Measurements from ENCODE around the gene ACSF2.
A peak's percentile ranks its signal among the peaks of the same experiment; 100 is the strongest.

The ACSF2 gene

GRCh38 chr17:50498021-50498874, 72.2 kb downstream of the ACSF2 start:
- no peak for DNase-seq (ENCODE audit: low read depth)
- no peak overlapping the region for H3K4me3 ChIP-seq (ENCODE audit: low read length)
- no peak for TF ChIP-seq CTCF (conservative IDR thresholded peaks at IDR 0.05; ENCODE audit: low read depth, low read length)

GRCh38 chr17:50499270-50499669, 73.3 kb downstream of the ACSF2 start:
- TF ChIP-seq CTCF (conservative IDR thresholded peaks at IDR 0.05; ENCODE audit: low read depth, low read length) = no peak
- DNase-seq (ENCODE audit: low read depth) = no peak
- H3K4me3 ChIP-seq (ENCODE audit: low read length) = no peak overlapping the region

GRCh38 chr17:50499721-50500120, 73.7 kb downstream of the ACSF2 start:
- no peak for TF ChIP-seq CTCF (conservative IDR thresholded peaks at IDR 0.05; ENCODE audit: low read depth, low read length)
- DNase-seq (ENCODE audit: low read depth) = no peak
- no peak overlapping the region for H3K4me3 ChIP-seq (ENCODE audit: low read length)

GRCh38 chr17:50501054-50501453, 75.0 kb downstream of the ACSF2 start:
- H3K4me3 ChIP-seq (ENCODE audit: low read length) = no peak overlapping the region
- DNase-seq (ENCODE audit: low read depth) = no peak
- peak; percentile 45 for TF ChIP-seq CTCF (conservative IDR thresholded peaks at IDR 0.05; ENCODE audit: low read depth, low read length)

- DNase-seq (ENCODE audit: low read depth) = no peak
- H3K4me3 ChIP-seq (ENCODE audit: low read length) = no peak overlapping the region
- no peak for TF ChIP-seq CTCF (conservative IDR thresholded peaks at IDR 0.05; ENCODE audit: low read depth, low read length)
Observed at GRCh38 chr17:50502301-50502990, 76.4 kb downstream of the ACSF2 start.

- DNase-seq (ENCODE audit: low read depth) = no peak
- no peak for TF ChIP-seq CTCF (conservative IDR thresholded peaks at IDR 0.05; ENCODE audit: low read depth, low read length)
- H3K4me3 ChIP-seq (ENCODE audit: low read length) = no peak overlapping the region
Observed at GRCh38 chr17:50505591-50506130, 79.6 kb downstream of the ACSF2 start.
